Esophagus squamous epithelium (tissue), 5 donors: Measurements from ENCODE around the gene SLC35G2. TPM values are rescaled to one million over a fixed set of nuclear protein-coding genes. Genes with fewer than 3 reads are reported as not detected.

Experiments used
- DNase-seq: peaks from one replicate; lab custom pipeline; 2025; lab: John Stamatoyannopoulos, UW
- H3K27ac ChIP-seq, 4 donors: fragments of 200-600 bp; sonication (generic); one replicate each; pipeline ENCODE4 v1.5.1; 2016 to 2019; ENCODE audit warnings: mild to moderate bottlenecking in 1 of 4
- H3K27me3 ChIP-seq, 4 donors: fragments of 200-600 bp; sonication (generic); 1 replicate in 3 of 4; 2 replicates in 1 of 4; pipeline versions ENCODE4 v1.5.1 to v1.6.0; 2017 to 2021; ENCODE audit warnings: antibody characterized with exemption in 1 of 4
- H3K36me3 ChIP-seq, 3 donors: fragments of 200-600 bp; sonication (generic); one replicate each; pipeline ENCODE4 v1.5.1; 2016 to 2019
- H3K4me1 ChIP-seq, 3 donors: fragments of 200-600 bp; sonication (generic); one replicate each; pipeline ENCODE4 v1.5.1; 2017 to 2019
- H3K4me3 ChIP-seq, 4 donors: fragments of 200-600 bp; sonication (generic); 1 replicate in 3 of 4; 2 replicates in 1 of 4; pipeline ENCODE4 v1.5.1; 2016 to 2019; ENCODE audit warnings: mild to moderate bottlenecking in 2 of 4, moderate library complexity in 1 of 4
- H3K9me3 ChIP-seq, 3 donors: fragments of 200-600 bp; sonication (generic); one replicate each; pipeline ENCODE4 v1.5.1; 2016 to 2019
- CTCF ChIP-seq, 6 experiments: fragments of 450-650 bp in 4 of 6; fragments of 200-600 bp in 2 of 6; sonication (generic) in 2 of 6; IDR thresholded peaks; one replicate each; pipeline ENCODE4 v1.5.1; 2016 to 2019; ENCODE audit warnings: antibody characterized with exemption in 6 of 6, mild to moderate bottlenecking in 4 of 6, moderate library complexity in 4 of 6
- POLR2A ChIP-seq, 4 donors: fragments of 450-650 bp; IDR thresholded peaks; one replicate each; pipeline ENCODE4 v1.6.1; 2017; ENCODE audit warnings: antibody characterized with exemption in 4 of 4, mild to moderate bottlenecking in 4 of 4, moderate library complexity in 3 of 4
- WGBS, 2 donors: methylation state at CpG; one replicate each; pipeline ENCODE4 v1.1.5; 2018; 5-methylcytosine and 5-hydroxymethylcytosine counted together
- intact Hi-C: fragments of 100-400 bp; cut with DNase I; formaldehyde crosslinking; loops from one replicate; pipeline ENCODE4 v1.15.0; 2022
- total RNA-seq, 4 donors: library from RNA; depleted of rRNA; stranded (reverse); fragments of >200 nt; gene quantifications; one replicate each; pipeline ENCODE4 v1.1.0, GENCODE V29; 2016
- donor health status: DM: yes; HTN: yes; CAD: no.

The SLC35G2 gene
- total RNA-seq, 4 donors from 2014 or later = 0.68 to 4.0 (median 3.1) TPM

GRCh38 chr3:136856665-136857064 lies 37.7 kb downstream of the SLC35G2 start:
- no peak overlapping the region for H3K4me3 ChIP-seq
- H3K9me3 ChIP-seq = no peaks in the 10 kb centered on the region
- H3K27me3 ChIP-seq = no peaks in the 10 kb centered on the region
- H3K27ac ChIP-seq = no peak overlapping the region
- peaks cover 0 to 31% (median 8%) of the 10 kb centered on the region in 3 donors for H3K4me1 ChIP-seq
- no peak for DNase-seq
- intact Hi-C loops = no loop called here
- TF ChIP-seq POLR2A (IDR thresholded peaks at IDR 0.05) (no peak), CTCF (IDR thresholded peaks at IDR 0.05) (no peak)
- H3K36me3 ChIP-seq = peaks cover 0 to 10% (median 0%) of the 10 kb centered on the region in 3 donors

GRCh38 chr3:136858381-136858780 lies 39.5 kb downstream of the SLC35G2 start:
- Histone ChIP-seq H3K4me1 (peaks cover 0 to 37% (median 10%) of the 10 kb centered on the region in 3 donors), H3K9me3 (no peaks in the 10 kb centered on the region), H3K27me3 (no peaks in the 10 kb centered on the region), H3K4me3 (no peak overlapping the region), H3K27ac (no peak overlapping the region), H3K36me3 (peaks cover 0 to 10% (median 0%) of the 10 kb centered on the region in 3 donors)
- intact Hi-C loops = no loop called here
- no peak for TF ChIP-seq CTCF (IDR thresholded peaks at IDR 0.05)
- no peak for TF ChIP-seq POLR2A (IDR thresholded peaks at IDR 0.05)
- DNase-seq = no peak

- H3K27ac ChIP-seq = peak overlapping the region in 2 of 4 donors; percentile 97 to 98
- peak overlapping the region in 3 of 4 donors; percentile 83 to 97 (median 96) for H3K4me3 ChIP-seq
Measured at GRCh38 chr3:136860541-136860940, 41.6 kb downstream of the SLC35G2 start.

GRCh38 chr3:136861890-136862616 lies 43.1 kb downstream of the SLC35G2 start, which contains the start of gene NCK1:
TSS of gene NCK1 (plus strand) at chr3:136862208. CDS start at chr3:136928002, 65,794 bp downstream.
- no peaks in the 10 kb centered on the region for H3K36me3 ChIP-seq
- no peaks in the 10 kb centered on the region for H3K9me3 ChIP-seq
- peak in 3 of 4 donors; percentile 78 to 95 (median 93) for TF ChIP-seq POLR2A (IDR thresholded peaks at IDR 0.05)
- peak in 1 of 6 experiments; percentile 20 for TF ChIP-seq CTCF (IDR thresholded peaks at IDR 0.05)
- H3K27ac ChIP-seq = peak within 1 kb of the TSS; percentile 88 to 98 (median 98)
- peaks cover 0 to 59% (median 12%) of the 10 kb centered on the region in 3 donors for H3K4me1 ChIP-seq
- peak within 1 kb of the TSS; percentile 55 to 97 (median 90) for H3K4me3 ChIP-seq
- intact Hi-C loops = no loop called here
- WGBS, 2 donors = 0% methylated on average over 1 of the region's 67 CpGs; no CpG with 5 or more reads in 1 of the 2 donors
- peak; percentile 97 for DNase-seq
- no peaks in the 10 kb centered on the region for H3K27me3 ChIP-seq

More at GRCh38 chr3:136860541-136860940, 41.6 kb downstream of the SLC35G2 start:
- WGBS, 2 donors = 62 to 72% methylated on average over 4 of the region's 4 CpGs
- TF ChIP-seq CTCF (IDR thresholded peaks at IDR 0.05) = no peak
- Histone ChIP-seq H3K9me3 (no peaks in the 10 kb centered on the region), H3K27me3 (no peaks in the 10 kb centered on the region), H3K36me3 (no peaks in the 10 kb centered on the region), H3K4me1 (peaks cover 0 to 49% (median 14%) of the 10 kb centered on the region in 3 donors)
- no peak for DNase-seq
- intact Hi-C loops = no loop called here

- TF ChIP-seq POLR2A (IDR thresholded peaks at IDR 0.05) = no peak
- TF ChIP-seq CTCF (IDR thresholded peaks at IDR 0.05) = no peak
- 1% methylated on average over 11 to 25 of the region's 39 CpGs for WGBS, 2 donors
- Histone ChIP-seq H3K4me3 (peak overlapping the region; percentile 55 to 97 (median 90)), H3K9me3 (no peaks in the 10 kb centered on the region), H3K27ac (peak overlapping the region; percentile 88 to 98 (median 98)), H3K4me1 (peaks cover 0 to 66% (median 14%) of the 10 kb centered on the region in 3 donors), H3K36me3 (peaks cover 0 to 4% (median 0%) of the 10 kb centered on the region in 3 donors), H3K27me3 (no peaks in the 10 kb centered on the region)
- intact Hi-C loops = no loop called here
- peak; percentile 6 for DNase-seq
Measured at GRCh38 chr3:136862617-136863322, 43.8 kb downstream of the SLC35G2 start.
